Globus pallidus (tissue), 1 donor: ENCODE results near the gene MAP2K7.
"Not testable (repeated sequence)": the region's sequence is repeated elsewhere in the genome, so short reads cannot be mapped to it uniquely, and the experiment has no call there.

Experiments
- DNase-seq: peaks from one replicate; pipeline ENCODE4 v3.0.0-alpha.2; 2015; ENCODE audit warnings: low spot score

The MAP2K7 gene

GRCh38 chr19:7883796-7884570 is 19.7 kb upstream of the MAP2K7 start:
- DNase-seq: no peak

- DNase-seq: no peak
Measured at GRCh38 chr19:7885818-7886217, 17.9 kb upstream of the MAP2K7 start.

- no peak for DNase-seq
Measured at GRCh38 chr19:7887408-7888144, 16.1 kb upstream of the MAP2K7 start.

GRCh38 chr19:7888145-7888825 is 15.4 kb upstream of the MAP2K7 start, which contains the start of gene LRRC8E:
Gene LRRC8E, plus strand, starts transcription at chr19:7888510. Its CDS starts 7,094 bp downstream, at chr19:7895604.
- no peak for DNase-seq

GRCh38 chr19:7888826-7889217 is 14.9 kb upstream of the MAP2K7 start:
- DNase-seq: no peak

GRCh38 chr19:7893362-7894101 is 10.1 kb upstream of the MAP2K7 start:
- not testable (repeated sequence) for DNase-seq

GRCh38 chr19:7894612-7895309 is 8.9 kb upstream of the MAP2K7 start:
- DNase-seq: no peak

- DNase-seq: no peak
Measured at GRCh38 chr19:7895565-7895964, 8.1 kb upstream of the MAP2K7 start.

- DNase-seq: no peak
Measured at GRCh38 chr19:7897292-7897691, 6.4 kb upstream of the MAP2K7 start.

GRCh38 chr19:7898967-7899366 is 4.7 kb upstream of the MAP2K7 start:
- DNase-seq: no peak

GRCh38 chr19:7899751-7900378 is 3.8 kb upstream of the MAP2K7 start:
- no peak for DNase-seq

GRCh38 chr19:7900401-7900870 is 3.2 kb upstream of the MAP2K7 start:
- no peak for DNase-seq

GRCh38 chr19:7900931-7901330 is 2.7 kb upstream of the MAP2K7 start:
- DNase-seq: no peak

- no peak for DNase-seq
Measured at GRCh38 chr19:7901337-7901736, 2.3 kb upstream of the MAP2K7 start.

GRCh38 chr19:7902796-7903243 is 857 bp upstream of the MAP2K7 start:
- DNase-seq: no peak

- DNase-seq: no peak
Measured at GRCh38 chr19:7904074-7905020, 670 bp downstream of the MAP2K7 start.

GRCh38 chr19:7905268-7905667 is 1.6 kb downstream of the MAP2K7 start:
- no peak for DNase-seq

GRCh38 chr19:7905859-7906258 is 2.2 kb downstream of the MAP2K7 start:
- DNase-seq: no peak

GRCh38 chr19:7907122-7907521 is 3.4 kb downstream of the MAP2K7 start:
- DNase-seq: no peak

GRCh38 chr19:7907544-7907943 is 3.9 kb downstream of the MAP2K7 start:
- DNase-seq: no peak
